Liver (tissue), 9 donors: ENCODE data around the gene LRMDA. TPM values are rescaled to one million over a fixed set of nuclear protein-coding genes. Genes with fewer than 3 reads are reported as not detected.
"Not testable (repeated sequence)": the region's sequence is repeated elsewhere in the genome, so short reads cannot be mapped to it uniquely, and the experiment has no call there.

Experiments
- DNase-seq: peaks from one replicate; pipeline ENCODE4 v3.0.0-alpha.2; 2017; ENCODE audit warnings: low spot score
- H3K27ac ChIP-seq, 2 donors: one replicate each; pipeline ENCODE4 v1.7.0; 2013; ENCODE audit warnings: inconsistent platforms in 2 of 2, low read length in 2 of 2, control low read depth in 1 of 2, low read depth in 1 of 2, mild to moderate bottlenecking in 1 of 2
- H3K27me3 ChIP-seq, 4 donors: one replicate each; pipeline versions ENCODE4 v1.6.1 to v1.7.0; 2013; ENCODE audit warnings: low read length in 3 of 4, inconsistent platforms in 1 of 4, mild to moderate bottlenecking in 1 of 4, moderate library complexity in 1 of 4; ENCODE audit not compliant: control insufficient read depth in 4 of 4, insufficient read depth in 4 of 4
- H3K36me3 ChIP-seq, 4 donors: one replicate each; pipeline versions ENCODE4 v1.6.1 to v1.7.0; 2013; ENCODE audit warnings: low read length in 3 of 4, mild to moderate bottlenecking in 3 of 4, low read depth in 1 of 4, moderate library complexity in 1 of 4; ENCODE audit not compliant: control insufficient read depth in 4 of 4, insufficient read depth in 3 of 4
- H3K4me1 ChIP-seq, 4 donors: one replicate each; pipeline versions ENCODE4 v1.6.1 to v1.7.0; 2013; ENCODE audit warnings: low read length in 3 of 4, mild to moderate bottlenecking in 3 of 4, moderate library complexity in 1 of 4; ENCODE audit not compliant: control insufficient read depth in 4 of 4, insufficient read depth in 4 of 4
- H3K4me3 ChIP-seq, 3 donors: one replicate each; pipeline versions ENCODE4 v1.6.1 to v1.7.0; 2013; ENCODE audit warnings: low read length in 3 of 3, control low read depth in 1 of 3, low read depth in 1 of 3, mild to moderate bottlenecking in 1 of 3
- H3K9ac ChIP-seq, 2 donors: one replicate each; pipeline ENCODE4 v1.7.0; 2013; ENCODE audit warnings: low read length in 2 of 2, mild to moderate bottlenecking in 2 of 2, moderate library complexity in 2 of 2, control low read depth in 1 of 2, low read depth in 1 of 2
- H3K9me3 ChIP-seq, 4 donors: one replicate each; pipeline versions ENCODE4 v1.6.1 to v1.7.0; 2013; ENCODE audit warnings: low read length in 3 of 4; ENCODE audit not compliant: control insufficient read depth in 4 of 4
- CTCF ChIP-seq: fragments of 150-350 bp; IDR thresholded peaks from 2 replicates; pipeline ENCODE4 v1.5.1; 2017; ENCODE audit warnings: improper control_type of control experiment, low read depth, low read length; ENCODE audit not compliant: missing input control
- EGR1 ChIP-seq, 2 donors: IDR thresholded peaks; 2 replicates each; pipeline ENCODE4 v1.6.1; 2016 to 2018; ENCODE audit warnings: antibody characterized with exemption in 2 of 2, low read depth in 2 of 2
- FOXA1 ChIP-seq: IDR thresholded peaks from 2 replicates; pipeline ENCODE4 v1.6.1; 2016; ENCODE audit warnings: antibody characterized with exemption
- GABPA ChIP-seq, 2 donors: IDR thresholded peaks in 1 of 2; conservative IDR thresholded peaks in 1 of 2; 2 replicates each; pipeline ENCODE4 v1.6.1; 2016; ENCODE audit warnings: antibody characterized with exemption in 2 of 2, mild to moderate bottlenecking in 1 of 2, moderate library complexity in 1 of 2
- HNF4G ChIP-seq: IDR thresholded peaks from 2 replicates; pipeline ENCODE4 v1.6.1; 2016; ENCODE audit warnings: antibody characterized with exemption
- JUND ChIP-seq, 2 donors: IDR thresholded peaks; 2 replicates each; pipeline ENCODE4 v1.6.1; 2016; ENCODE audit warnings: antibody characterized with exemption in 2 of 2
- MAX ChIP-seq: IDR thresholded peaks from 2 replicates; pipeline ENCODE4 v1.6.1; 2016; ENCODE audit warnings: antibody characterized with exemption
- RAD21 ChIP-seq, 2 donors: IDR thresholded peaks; 2 replicates each; pipeline ENCODE4 v1.6.1; 2016; ENCODE audit warnings: antibody characterized with exemption in 2 of 2, mild to moderate bottlenecking in 2 of 2
- REST ChIP-seq: IDR thresholded peaks from 2 replicates; pipeline ENCODE4 v1.6.1; 2016; ENCODE audit warnings: antibody characterized with exemption, mild to moderate bottlenecking
- SP1 ChIP-seq: IDR thresholded peaks from 2 replicates; pipeline ENCODE4 v1.6.1; 2018; ENCODE audit warnings: antibody characterized with exemption, mild to moderate bottlenecking
- TAF1 ChIP-seq: conservative IDR thresholded peaks from 2 replicates; pipeline ENCODE4 v1.6.1; 2016; ENCODE audit warnings: antibody characterized with exemption, mild to moderate bottlenecking
- YY1 ChIP-seq: IDR thresholded peaks from 2 replicates; pipeline ENCODE4 v1.6.1; 2016; ENCODE audit warnings: antibody characterized with exemption, mild to moderate bottlenecking
- ZBTB33 ChIP-seq: IDR thresholded peaks from 2 replicates; pipeline ENCODE4 v1.6.1; 2016; ENCODE audit warnings: antibody characterized with exemption
- WGBS: extraction: QIAGEN DNeasy Blood & Tissue Kit; methylation state at CpG from one replicate; pipeline ENCODE4 v1.1.7; 2013; 5-methylcytosine and 5-hydroxymethylcytosine counted together
- polyA plus RNA-seq, 2 donors: library from polyadenylated mRNA; stranded (reverse) in 1 of 2; unstranded in 1 of 2; fragments of 200-250 nt in 1 of 2; fragments of >200 nt in 1 of 2; fragmentation: Nextera tagmentation in 1 of 2; extraction: Ambion mirVana in 1 of 2; gene quantifications; one replicate each; pipeline versions ENCODE4 v1.2.1 to v1.2.3, GENCODE V29; 2013 to 2015
- total RNA-seq, 2 donors: library from RNA; depleted of rRNA; stranded (reverse); fragments of >200 nt; gene quantifications; one replicate each; pipeline ENCODE4 v1.2.3, GENCODE V29; 2014
- donor health status: healthy.
- donor health status: healthy.
- donor health status: healthy.
- donor health status: healthy.
- donor health status: healthy.

Gene LRMDA
- total and polyA plus RNA-seq, 4 donors = 7.9 to 15.8 (median 11.3) TPM

GRCh38 chr10:75600833-75601232 lies 169.4 kb downstream of the LRMDA start (continued):
- TF ChIP-seq MAX = peak; percentile 63
- peak; percentile 46 for TF ChIP-seq YY1
- TF ChIP-seq HNF4G = peak; percentile 56
- TF ChIP-seq TAF1 = no peak
- TF ChIP-seq JUND (IDR thresholded peaks at IDR 0.05) = peak in 1 of 2 donors; percentile 68

- no peak overlapping the region for H3K4me3 ChIP-seq
- peaks cover 0 to 54% (median 27%) of the 10 kb centered on the region in 4 donors for H3K4me1 ChIP-seq
- H3K27ac ChIP-seq = no peak overlapping the region
- H3K27me3 ChIP-seq = no peaks in the 10 kb centered on the region
- H3K9me3 ChIP-seq = no peaks in the 10 kb centered on the region
- WGBS = 95% methylated on average over 2 of the region's 2 CpGs
- TF ChIP-seq HNF4G (no peak), CTCF (no peak), EGR1 (IDR thresholded peaks at IDR 0.05; ENCODE audit: low read depth in 2 of 2) (no peak), REST (no peak), JUND (IDR thresholded peaks at IDR 0.05) (no peak), FOXA1 (no peak), SP1 (no peak), TAF1 (no peak), RAD21 (IDR thresholded peaks at IDR 0.05) (no peak), MAX (no peak), ZBTB33 (no peak)
- H3K9ac ChIP-seq = no peak overlapping the region
- DNase-seq = no peak
- H3K36me3 ChIP-seq = no peaks in the 10 kb centered on the region
Observed at GRCh38 chr10:75602341-75602740, 170.9 kb downstream of the LRMDA start.

- TF ChIP-seq GABPA (IDR thresholded peaks at IDR 0.05 in 1 of 2, conservative IDR thresholded peaks at IDR 0.05 in 1 of 2) = no peak
- H3K36me3 ChIP-seq = no peaks in the 10 kb centered on the region
- no peak for DNase-seq
- no peaks in the 10 kb centered on the region for H3K9me3 ChIP-seq
- H3K4me3 ChIP-seq = no peak overlapping the region
- WGBS = 42% methylated on average over 4 of the region's 4 CpGs
- peak overlapping the region in 1 of 2 donors; percentile 85 for H3K27ac ChIP-seq
- H3K27me3 ChIP-seq = no peaks in the 10 kb centered on the region
- peaks cover 0 to 41% (median 17%) of the 10 kb centered on the region in 4 donors for H3K4me1 ChIP-seq
- no peak overlapping the region for H3K9ac ChIP-seq
Observed at GRCh38 chr10:75605096-75605495, 173.7 kb downstream of the LRMDA start.

GRCh38 chr10:75605795-75606194 lies 174.4 kb downstream of the LRMDA start:
- H3K36me3 ChIP-seq, H3K9me3 ChIP-seq, H3K27me3 ChIP-seq, H3K4me3 ChIP-seq, DNase-seq: not testable (repeated sequence)
- peak overlapping the region in 1 of 2 donors; percentile 80 for H3K9ac ChIP-seq
- H3K27ac ChIP-seq = peak overlapping the region; percentile 71 to 85
- 84% methylated on average over 6 of the region's 6 CpGs for WGBS
- peaks cover 0 to 36% (median 11%) of the 10 kb centered on the region in 4 donors for H3K4me1 ChIP-seq
